C4-2B (cell line): ENCODE data around the gene SREBF1.

Experiments used
- CTCF ChIP-seq: fragments of 450-650 bp; conservative IDR thresholded peaks from 2 replicates; pipeline ENCODE4 v1.5.1; 2017; ENCODE audit warnings: mild to moderate bottlenecking
- ZFX ChIP-seq: fragments of 450-650 bp; IDR thresholded peaks from 2 replicates; pipeline ENCODE4 v1.6.1; 2017

- no peak for TF ChIP-seq CTCF
- TF ChIP-seq ZFX: no peak
Observed at GRCh38 chr17:17772231-17772630, 64.6 kb downstream of the SREBF1 start.
